C4-2B (cell line): ENCODE data around the gene TMPRSS15.

ENCODE experiments used
- CTCF ChIP-seq: fragments of 450-650 bp; conservative IDR thresholded peaks from 2 replicates; pipeline ENCODE4 v1.5.1; 2017; ENCODE audit warnings: mild to moderate bottlenecking
- ZFX ChIP-seq: fragments of 450-650 bp; IDR thresholded peaks from 2 replicates; pipeline ENCODE4 v1.6.1; 2017

- TF ChIP-seq CTCF (no peak), ZFX (no peak)
Observed at GRCh38 chr21:18273400-18273799, 130.2 kb downstream of the TMPRSS15 start.
